ENCODE measurements around the gene PRM2. TPM values are rescaled to one million over a fixed set of nuclear protein-coding genes. Genes with fewer than 3 reads are reported as not detected.

Gene PRM2
- total RNA-seq, 1 experiment from 2014 or later: not detected

DNA sequence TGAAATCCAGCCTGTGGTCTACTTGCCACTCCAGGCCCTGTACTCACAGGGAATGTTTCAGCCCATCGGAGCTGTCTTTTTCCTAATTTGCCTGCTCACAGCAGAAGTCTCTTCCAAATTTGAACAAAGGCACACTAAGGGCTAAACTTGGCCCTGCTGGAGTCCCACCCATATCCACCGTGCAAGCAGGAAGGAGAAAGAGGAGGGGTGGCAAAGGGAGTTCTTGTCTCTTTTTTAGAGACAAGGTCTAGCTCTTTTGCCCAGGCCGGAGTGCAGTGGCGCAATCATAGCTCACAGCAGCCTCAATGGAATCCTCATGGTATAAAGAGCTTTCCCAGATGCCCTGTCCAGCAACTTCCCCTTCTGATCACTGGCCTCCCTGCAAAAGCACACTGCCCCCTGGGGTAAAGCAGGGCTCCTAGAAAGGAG lies 7.6 kb upstream of the PRM2 start:
- Histone ChIP-seq H2AFZ (ENCODE audit: low read length) (no peak overlapping the region), H3K36me3 (ENCODE audit: insufficient read depth, low read length) (no peaks in the 10 kb centered on the region), H3K9me3 (ENCODE audit: low read length) (no peaks in the 10 kb centered on the region), H3K27me3 (ENCODE audit: low read length) (peaks cover 1% of the 10 kb centered on the region; the same call in 1 of the 2 replicates), H3K4me3 (ENCODE audit: low read length) (no peak overlapping the region), H3K9me2 (replicated peaks; ENCODE audit: insufficient read depth, low read length) (no peaks in the 10 kb centered on the region), H4K20me1 (ENCODE audit: insufficient read depth, low read depth, low read length) (no peaks in the 10 kb centered on the region), H3K27ac (ENCODE audit: low read length) (no peak overlapping the region), H3K9ac (ENCODE audit: low read length) (no peak overlapping the region), H3K4me1 (ENCODE audit: low read length) (no peaks in the 10 kb centered on the region), H3K4me2 (ENCODE audit: low read depth, low read length, poor library complexity, severe bottlenecking) (no peak overlapping the region), H3K79me2 (ENCODE audit: low read length) (no peaks in the 10 kb centered on the region)
- DNase-seq: no peak

DNA sequence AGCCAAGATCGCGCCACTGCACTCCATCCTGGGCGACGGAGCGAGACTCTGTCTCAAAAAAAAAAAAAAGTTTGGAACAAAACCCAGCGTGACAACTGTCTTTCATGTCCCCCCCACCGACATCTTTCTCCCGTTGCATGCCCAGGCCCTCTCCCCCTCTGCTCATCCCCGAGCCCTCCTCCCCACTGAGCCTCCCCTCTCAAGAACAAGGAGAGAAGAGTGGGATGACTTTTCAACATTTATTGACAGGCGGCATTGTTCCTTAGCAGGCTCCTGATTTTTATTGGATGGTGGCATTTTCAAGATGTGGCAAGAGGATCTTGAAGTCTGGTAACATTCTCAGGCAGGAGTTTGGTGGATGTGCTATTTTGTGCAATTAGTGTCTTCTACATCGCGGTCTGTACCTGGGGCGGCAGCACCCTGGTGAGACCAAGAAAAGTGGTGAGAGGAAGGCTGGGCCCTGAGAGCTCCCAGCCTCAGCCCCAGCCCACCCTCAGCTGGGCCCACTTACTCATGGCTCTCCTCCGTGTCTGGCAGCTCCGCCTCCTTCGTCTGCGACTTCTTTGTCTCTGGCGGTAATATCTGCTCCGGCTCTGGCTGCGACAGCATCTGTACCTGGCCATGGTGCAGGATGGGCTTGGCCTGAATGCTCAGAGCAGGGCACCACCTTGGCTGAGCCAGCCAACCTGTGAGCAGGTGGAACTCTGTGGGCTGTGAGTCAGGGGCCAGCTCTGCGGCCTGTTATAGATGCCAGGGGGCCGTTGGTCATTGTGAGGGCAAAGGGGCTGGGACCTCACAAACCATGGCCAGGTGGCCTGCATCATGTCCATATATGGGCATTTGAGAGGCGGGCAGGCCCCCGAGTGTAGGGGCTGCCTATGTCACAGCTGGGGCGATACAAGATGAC lies 4.6 kb upstream of the PRM2 start, which contains the start of gene PRM1:
TSS of gene PRM1 (minus strand) at position 715 of the 907 bp plus-strand sequence. CDS start at position 623, 92 bp downstream.
- Histone ChIP-seq H3K4me1 (ENCODE audit: low read length) (no peaks in the 10 kb centered on the region), H3K9me3 (ENCODE audit: low read length) (no peaks in the 10 kb centered on the region), H3K4me2 (ENCODE audit: low read depth, low read length, poor library complexity, severe bottlenecking) (no peak within 1 kb of the TSS), H3K27ac (ENCODE audit: low read length) (no peak within 1 kb of the TSS), H3K36me3 (ENCODE audit: insufficient read depth, low read length) (no peaks in the 10 kb centered on the region), H3K79me2 (ENCODE audit: low read length) (no peaks in the 10 kb centered on the region), H3K4me3 (ENCODE audit: low read length) (no peak within 1 kb of the TSS), H3K27me3 (ENCODE audit: low read length) (no peaks in the 10 kb centered on the region), H3K9me2 (replicated peaks; ENCODE audit: insufficient read depth, low read length) (no peaks in the 10 kb centered on the region), H4K20me1 (ENCODE audit: insufficient read depth, low read depth, low read length) (no peaks in the 10 kb centered on the region), H3K9ac (ENCODE audit: low read length) (no peak within 1 kb of the TSS), H2AFZ (ENCODE audit: low read length) (no peak within 1 kb of the TSS)
- DNase-seq: no peak

DNA sequence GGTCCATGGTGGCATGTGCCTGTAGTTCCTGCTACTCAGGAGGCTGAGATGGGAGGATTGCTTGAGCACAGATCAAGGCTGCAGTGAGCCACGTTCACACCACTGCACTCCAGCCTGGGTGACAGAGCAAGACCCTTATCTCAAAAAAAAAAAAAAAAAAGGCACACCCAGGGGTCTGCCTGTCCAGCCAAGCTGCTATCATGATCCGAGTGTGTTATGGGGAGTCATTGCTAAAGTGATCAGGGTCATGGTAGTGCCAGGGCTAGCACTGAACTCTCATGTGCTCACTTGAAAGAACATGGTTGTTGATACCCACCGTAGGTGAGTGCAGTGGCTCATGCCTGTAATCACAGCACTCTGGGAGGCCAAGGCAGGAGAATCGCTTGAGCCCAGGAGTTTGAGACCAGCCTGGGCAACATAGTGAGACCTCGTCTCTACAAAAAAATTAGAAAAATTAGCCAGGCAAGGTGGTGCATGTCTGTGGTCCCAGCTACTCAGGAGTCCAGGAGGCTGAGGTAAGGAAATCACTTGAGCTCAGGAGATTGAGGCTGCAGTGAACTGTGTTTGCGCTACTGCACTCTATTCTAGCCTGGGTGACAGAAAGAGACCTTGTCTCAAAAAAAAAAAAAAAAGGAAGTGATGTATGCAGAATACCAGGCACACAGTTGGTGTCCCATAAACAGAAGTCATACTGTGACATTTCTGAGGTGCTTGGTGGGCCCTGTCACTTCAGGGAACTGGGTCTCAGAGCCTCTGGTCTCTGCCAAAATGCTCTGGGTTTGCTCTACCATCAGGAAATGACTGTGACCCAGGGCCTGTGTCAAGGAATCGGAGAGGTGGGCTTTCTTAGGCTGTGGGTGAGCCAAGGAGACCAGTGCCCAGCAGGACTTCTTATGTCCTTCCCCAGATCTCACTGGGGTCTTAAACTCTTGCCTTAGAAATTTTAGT lies 2.7 kb upstream of the PRM2 start:
- Histone ChIP-seq H3K4me3 (ENCODE audit: low read length) (no peak overlapping the region), H3K4me1 (ENCODE audit: low read length) (no peaks in the 10 kb centered on the region), H3K27ac (ENCODE audit: low read length) (no peak overlapping the region), H3K9ac (ENCODE audit: low read length) (no peak overlapping the region), H3K36me3 (ENCODE audit: insufficient read depth, low read length) (no peaks in the 10 kb centered on the region), H4K20me1 (ENCODE audit: insufficient read depth, low read depth, low read length) (no peaks in the 10 kb centered on the region), H3K79me2 (ENCODE audit: low read length) (no peaks in the 10 kb centered on the region), H3K4me2 (ENCODE audit: low read depth, low read length, poor library complexity, severe bottlenecking) (no peak overlapping the region), H3K27me3 (ENCODE audit: low read length) (no peaks in the 10 kb centered on the region), H3K9me2 (replicated peaks; ENCODE audit: insufficient read depth, low read length) (no peaks in the 10 kb centered on the region), H3K9me3 (ENCODE audit: low read length) (no peaks in the 10 kb centered on the region), H2AFZ (ENCODE audit: low read length) (no peak overlapping the region)
- no peak for DNase-seq

DNA sequence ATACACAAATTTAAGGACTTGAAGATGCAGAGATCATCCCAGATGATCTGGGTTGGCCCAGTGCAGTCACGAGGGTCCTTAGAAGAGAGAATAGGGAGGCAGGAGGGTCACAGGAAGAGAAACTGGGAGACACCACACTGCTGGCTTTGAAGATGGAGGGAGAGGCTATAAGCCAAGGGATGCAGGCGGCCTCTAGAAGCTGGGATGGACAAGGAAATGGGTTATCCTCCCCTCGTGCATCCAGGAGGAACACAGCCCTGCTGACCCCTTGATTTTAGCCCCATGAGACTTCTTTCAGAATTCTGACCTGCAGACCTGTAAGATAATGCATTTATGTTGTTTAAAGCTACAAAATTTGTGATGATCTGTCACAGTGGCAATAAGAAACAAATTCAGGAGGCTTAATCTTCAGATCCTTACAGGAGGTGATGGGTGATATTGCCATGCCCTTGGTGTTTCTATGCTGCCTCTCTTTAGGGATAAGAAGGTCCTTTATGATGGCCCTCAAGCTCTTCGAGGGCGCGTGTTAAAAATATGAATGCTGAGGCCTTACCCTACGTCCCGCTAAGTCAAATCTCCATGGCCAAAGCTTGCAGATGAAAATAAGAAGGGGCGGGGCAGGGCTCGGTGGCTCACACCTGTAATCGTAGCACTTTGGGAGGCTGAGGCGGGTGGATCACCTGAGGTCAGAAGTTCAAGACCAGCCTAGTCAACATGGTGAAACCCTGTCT lies 1.5 kb upstream of the PRM2 start:
- DNase-seq: no peak
- Histone ChIP-seq H3K36me3 (ENCODE audit: insufficient read depth, low read length) (no peaks in the 10 kb centered on the region), H3K4me2 (ENCODE audit: low read depth, low read length, poor library complexity, severe bottlenecking) (no peak overlapping the region), H3K27me3 (ENCODE audit: low read length) (no peaks in the 10 kb centered on the region), H3K9ac (ENCODE audit: low read length) (no peak overlapping the region), H3K4me3 (ENCODE audit: low read length) (no peak overlapping the region), H2AFZ (ENCODE audit: low read length) (no peak overlapping the region), H4K20me1 (ENCODE audit: insufficient read depth, low read depth, low read length) (no peaks in the 10 kb centered on the region), H3K9me3 (ENCODE audit: low read length) (no peaks in the 10 kb centered on the region), H3K27ac (ENCODE audit: low read length) (no peak overlapping the region), H3K79me2 (ENCODE audit: low read length) (no peaks in the 10 kb centered on the region), H3K9me2 (replicated peaks; ENCODE audit: insufficient read depth, low read length) (no peaks in the 10 kb centered on the region), H3K4me1 (ENCODE audit: low read length) (no peaks in the 10 kb centered on the region)

DNA sequence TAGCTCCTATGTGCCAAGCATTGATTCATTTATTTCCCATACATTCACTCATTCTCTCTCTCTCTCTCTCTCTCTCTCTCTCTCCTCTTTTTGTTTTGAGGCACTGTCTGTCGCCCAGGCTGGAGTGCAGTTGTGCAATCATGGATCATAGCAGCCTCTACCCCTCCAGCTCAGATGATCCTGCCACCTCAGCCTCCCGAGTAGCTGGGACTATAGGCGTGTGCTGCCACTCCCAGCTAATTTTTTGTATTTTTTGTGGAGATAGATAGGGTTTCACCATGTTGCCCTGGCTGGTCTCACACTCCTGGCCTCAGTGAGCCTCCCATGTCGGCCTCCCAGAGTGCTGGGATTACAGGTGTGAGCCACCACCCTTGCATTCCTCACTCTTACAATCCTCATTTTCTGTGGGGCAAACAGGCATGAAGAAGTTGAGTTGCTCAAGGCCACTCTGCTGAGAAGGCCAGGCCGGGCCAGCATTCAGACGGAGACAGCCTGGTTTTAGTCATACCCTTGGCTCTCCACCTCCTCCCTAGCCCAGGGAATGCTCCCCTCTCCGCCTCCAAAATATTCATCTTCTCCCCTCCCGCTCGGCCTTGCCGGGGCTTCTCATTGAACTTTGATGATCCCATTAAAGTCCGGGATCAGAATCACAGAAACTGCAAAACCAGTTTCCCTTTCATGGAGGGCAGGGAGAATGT lies 765 bp upstream of the PRM2 start:
- no peaks in the 10 kb centered on the region for H3K9me2 ChIP-seq (replicated peaks; ENCODE audit: insufficient read depth, low read length)
- no peaks in the 10 kb centered on the region for H3K9me3 ChIP-seq (ENCODE audit: low read length)
- H3K27ac ChIP-seq (ENCODE audit: low read length): no peak overlapping the region
- no peaks in the 10 kb centered on the region for H3K79me2 ChIP-seq (ENCODE audit: low read length)
- H3K4me2 ChIP-seq (ENCODE audit: low read depth, low read length, poor library complexity, severe bottlenecking): no peak overlapping the region
- H3K4me3 ChIP-seq (ENCODE audit: low read length): no peak overlapping the region
- no peaks in the 10 kb centered on the region for H4K20me1 ChIP-seq (ENCODE audit: insufficient read depth, low read depth, low read length)
- H3K9ac ChIP-seq (ENCODE audit: low read length): no peak overlapping the region
- no peaks in the 10 kb centered on the region for H3K36me3 ChIP-seq (ENCODE audit: insufficient read depth, low read length)
- H2AFZ ChIP-seq (ENCODE audit: low read length): no peak overlapping the region
- H3K4me1 ChIP-seq (ENCODE audit: low read length): no peaks in the 10 kb centered on the region
- no peak for DNase-seq
- no peaks in the 10 kb centered on the region for H3K27me3 ChIP-seq (ENCODE audit: low read length)

DNA sequence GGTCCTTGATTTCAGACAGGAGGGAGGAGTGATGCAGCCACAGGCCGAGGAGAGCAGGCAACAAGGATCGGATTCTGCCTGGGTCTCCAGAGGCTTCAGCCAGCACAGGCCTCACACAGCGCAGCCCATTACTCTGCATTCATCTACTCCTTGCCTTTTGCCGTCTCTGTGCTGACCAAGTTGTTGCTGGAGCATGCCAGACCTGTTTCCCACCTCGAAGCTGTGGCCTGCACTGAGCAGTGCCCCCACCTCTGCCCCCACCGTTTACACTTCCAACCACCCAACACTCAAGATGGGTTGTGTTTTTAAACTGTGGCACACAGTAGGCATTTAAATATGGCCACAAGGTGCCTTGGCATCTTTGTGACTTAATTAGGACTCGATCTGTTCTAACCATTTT lies 1.3 kb downstream of the PRM2 start:
- H3K36me3 ChIP-seq (ENCODE audit: insufficient read depth, low read length): no peaks in the 10 kb centered on the region
- no peaks in the 10 kb centered on the region for H3K4me1 ChIP-seq (ENCODE audit: low read length)
- H3K4me2 ChIP-seq (ENCODE audit: low read depth, low read length, poor library complexity, severe bottlenecking): no peak overlapping the region
- H3K9ac ChIP-seq (ENCODE audit: low read length): no peak overlapping the region
- H2AFZ ChIP-seq (ENCODE audit: low read length): no peak overlapping the region
- DNase-seq: no peak
- no peaks in the 10 kb centered on the region for H3K27me3 ChIP-seq (ENCODE audit: low read length)
- H3K79me2 ChIP-seq (ENCODE audit: low read length): no peaks in the 10 kb centered on the region
- H3K9me2 ChIP-seq (replicated peaks; ENCODE audit: insufficient read depth, low read length): no peaks in the 10 kb centered on the region
- no peaks in the 10 kb centered on the region for H4K20me1 ChIP-seq (ENCODE audit: insufficient read depth, low read depth, low read length)
- H3K4me3 ChIP-seq (ENCODE audit: low read length): no peak overlapping the region
- no peak overlapping the region for H3K27ac ChIP-seq (ENCODE audit: low read length)
- H3K9me3 ChIP-seq (ENCODE audit: low read length): no peaks in the 10 kb centered on the region

DNA sequence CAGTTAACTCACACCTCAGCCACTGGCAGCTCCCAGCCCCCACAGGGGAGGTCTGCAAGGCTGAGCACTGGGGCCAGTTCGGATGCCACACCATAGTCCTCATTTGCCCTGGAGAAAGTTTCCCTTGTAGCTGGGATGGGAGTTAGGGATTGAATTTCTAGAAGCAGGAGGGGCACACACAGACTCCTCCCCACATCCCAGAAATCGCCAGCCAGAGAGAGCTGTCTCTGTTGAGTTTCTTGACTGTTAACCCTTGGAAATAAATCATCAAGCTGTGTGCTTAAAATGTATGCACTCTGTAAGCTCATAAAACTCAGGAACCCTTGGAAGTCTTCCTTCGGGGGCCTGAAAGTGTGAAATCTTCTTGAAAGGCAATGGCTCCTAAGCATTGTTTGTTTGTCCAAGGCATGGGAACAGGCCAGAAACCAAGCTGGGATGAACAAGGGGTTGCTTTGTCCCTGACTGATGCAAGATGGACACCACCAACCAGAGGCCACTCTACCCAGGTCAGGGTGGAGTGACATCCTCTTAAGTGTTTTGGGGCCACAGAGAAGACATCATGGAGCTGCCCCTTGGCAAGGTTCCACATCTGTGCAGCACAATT lies 2.5 kb downstream of the PRM2 start:
- Histone ChIP-seq H3K9ac (ENCODE audit: low read length) (no peak overlapping the region), H3K36me3 (ENCODE audit: insufficient read depth, low read length) (no peaks in the 10 kb centered on the region), H3K4me1 (ENCODE audit: low read length) (no peaks in the 10 kb centered on the region), H2AFZ (ENCODE audit: low read length) (no peak overlapping the region), H3K9me3 (ENCODE audit: low read length) (no peaks in the 10 kb centered on the region), H4K20me1 (ENCODE audit: insufficient read depth, low read depth, low read length) (no peaks in the 10 kb centered on the region), H3K27ac (ENCODE audit: low read length) (no peak overlapping the region), H3K79me2 (ENCODE audit: low read length) (no peaks in the 10 kb centered on the region), H3K9me2 (replicated peaks; ENCODE audit: insufficient read depth, low read length) (no peaks in the 10 kb centered on the region), H3K4me3 (ENCODE audit: low read length) (no peak overlapping the region), H3K4me2 (ENCODE audit: low read depth, low read length, poor library complexity, severe bottlenecking) (no peak overlapping the region), H3K27me3 (ENCODE audit: low read length) (no peaks in the 10 kb centered on the region)
- DNase-seq: no peak
